Nephron progenitor cell (in vitro differentiated cells): ENCODE results near the gene NTM.

Source experiments
- DNase-seq: peaks from one replicate; pipeline ENCODE4 v3.0.0; 2021
- H3K27ac Mint-ChIP-seq: 2 replicates; pipeline ENCODE4 v1.8.0; 2021; ENCODE audit warnings: mild to moderate bottlenecking, moderate library complexity, mixed read lengths
- H3K27me3 Mint-ChIP-seq: 2 replicates; pipeline ENCODE4 v1.8.0; 2021; ENCODE audit warnings: mild to moderate bottlenecking, low read depth, mixed read lengths; ENCODE audit not compliant: poor library complexity
- H3K36me3 Mint-ChIP-seq: 2 replicates; pipeline ENCODE4 v1.8.0; 2021; ENCODE audit warnings: low read depth, mixed read lengths
- H3K4me1 Mint-ChIP-seq: 2 replicates; pipeline ENCODE4 v1.8.0; 2021; ENCODE audit warnings: mixed read lengths
- H3K4me3 Mint-ChIP-seq: 2 replicates; pipeline ENCODE4 v1.8.0; 2021; ENCODE audit warnings: mild to moderate bottlenecking, moderate library complexity, mixed read lengths
- H3K9me3 Mint-ChIP-seq: 2 replicates; pipeline ENCODE4 v1.8.0; 2021; ENCODE audit warnings: mild to moderate bottlenecking, moderate library complexity, mixed read lengths
- TF ChIP-seq, protein P1 (sequence below): fragments of 200-600 bp; sonication (generic); IDR thresholded peaks from 2 replicates; pipeline ENCODE4 v1.5.0; 2021; ENCODE audit warnings: antibody characterized with exemption

The NTM gene

GRCh38 chr11:131973061-131973460 is 602.6 kb downstream of the NTM start:
- Mint-ChIP-seq H3K27ac (no peak overlapping the region), H3K9me3 (no peaks in the 10 kb centered on the region), H3K36me3 (no peaks in the 10 kb centered on the region), H3K4me1 (peaks cover 39% of the 10 kb centered on the region), H3K27me3 (peaks cover 41% of the 10 kb centered on the region), H3K4me3 (no peak overlapping the region)
- DNase-seq, result no peak
- TF ChIP-seq, protein P1, sequence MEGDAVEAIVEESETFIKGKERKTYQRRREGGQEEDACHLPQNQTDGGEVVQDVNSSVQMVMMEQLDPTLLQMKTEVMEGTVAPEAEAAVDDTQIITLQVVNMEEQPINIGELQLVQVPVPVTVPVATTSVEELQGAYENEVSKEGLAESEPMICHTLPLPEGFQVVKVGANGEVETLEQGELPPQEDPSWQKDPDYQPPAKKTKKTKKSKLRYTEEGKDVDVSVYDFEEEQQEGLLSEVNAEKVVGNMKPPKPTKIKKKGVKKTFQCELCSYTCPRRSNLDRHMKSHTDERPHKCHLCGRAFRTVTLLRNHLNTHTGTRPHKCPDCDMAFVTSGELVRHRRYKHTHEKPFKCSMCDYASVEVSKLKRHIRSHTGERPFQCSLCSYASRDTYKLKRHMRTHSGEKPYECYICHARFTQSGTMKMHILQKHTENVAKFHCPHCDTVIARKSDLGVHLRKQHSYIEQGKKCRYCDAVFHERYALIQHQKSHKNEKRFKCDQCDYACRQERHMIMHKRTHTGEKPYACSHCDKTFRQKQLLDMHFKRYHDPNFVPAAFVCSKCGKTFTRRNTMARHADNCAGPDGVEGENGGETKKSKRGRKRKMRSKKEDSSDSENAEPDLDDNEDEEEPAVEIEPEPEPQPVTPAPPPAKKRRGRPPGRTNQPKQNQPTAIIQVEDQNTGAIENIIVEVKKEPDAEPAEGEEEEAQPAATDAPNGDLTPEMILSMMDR, result no peak

- H3K27me3 Mint-ChIP-seq, result peaks cover 39% of the 10 kb centered on the region
- peaks cover 16% of the 10 kb centered on the region for H3K4me1 Mint-ChIP-seq
- no peaks in the 10 kb centered on the region for H3K9me3 Mint-ChIP-seq
- no peaks in the 10 kb centered on the region for H3K36me3 Mint-ChIP-seq
- TF ChIP-seq, protein P1, result no peak
- no peak overlapping the region for H3K4me3 Mint-ChIP-seq
- H3K27ac Mint-ChIP-seq, result no peak overlapping the region
- no peak for DNase-seq
Measured at GRCh38 chr11:131975619-131976018, 605.2 kb downstream of the NTM start.

DNA sequence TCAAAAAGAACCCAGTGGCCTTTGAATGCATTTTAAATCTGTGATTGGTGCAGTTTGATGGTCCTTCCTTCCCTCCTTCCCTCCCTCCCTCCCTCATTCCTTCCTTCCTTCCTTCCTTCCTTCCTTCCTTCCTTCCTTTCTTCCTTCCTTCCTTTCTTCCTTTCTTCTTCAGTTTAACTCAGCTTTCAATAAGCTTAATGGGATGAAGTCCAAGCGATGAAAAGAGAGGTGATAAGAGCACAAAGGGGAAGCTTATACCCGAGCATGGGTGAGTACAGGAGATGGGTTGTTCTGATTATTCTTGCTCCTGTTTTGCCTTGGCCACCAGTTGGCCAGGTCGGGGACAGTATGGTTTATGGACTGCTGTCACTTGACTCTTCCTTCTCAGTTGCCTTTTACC is 605.6 kb downstream of the NTM start:
- Mint-ChIP-seq H3K27ac (no peak overlapping the region), H3K36me3 (no peaks in the 10 kb centered on the region), H3K9me3 (no peaks in the 10 kb centered on the region), H3K4me3 (no peak overlapping the region), H3K4me1 (peaks cover 16% of the 10 kb centered on the region), H3K27me3 (peaks cover 39% of the 10 kb centered on the region)
- no peak for DNase-seq
- TF ChIP-seq, protein P1, result no peak

GRCh38 chr11:131977231-131977630 is 606.8 kb downstream of the NTM start:
- TF ChIP-seq, protein P1, result no peak
- H3K4me3 Mint-ChIP-seq, result no peak overlapping the region
- H3K27me3 Mint-ChIP-seq, result peaks cover 47% of the 10 kb centered on the region
- no peak for DNase-seq
- H3K9me3 Mint-ChIP-seq, result no peaks in the 10 kb centered on the region
- peaks cover 25% of the 10 kb centered on the region for H3K4me1 Mint-ChIP-seq
- no peak overlapping the region for H3K27ac Mint-ChIP-seq
- no peaks in the 10 kb centered on the region for H3K36me3 Mint-ChIP-seq

GRCh38 chr11:131977854-131978253 is 607.4 kb downstream of the NTM start:
- Mint-ChIP-seq H3K4me3 (no peak overlapping the region), H3K4me1 (peaks cover 31% of the 10 kb centered on the region), H3K27ac (no peak overlapping the region), H3K9me3 (no peaks in the 10 kb centered on the region), H3K36me3 (no peaks in the 10 kb centered on the region), H3K27me3 (peaks cover 49% of the 10 kb centered on the region)
- TF ChIP-seq, protein P1, result no peak
- no peak for DNase-seq

DNA sequence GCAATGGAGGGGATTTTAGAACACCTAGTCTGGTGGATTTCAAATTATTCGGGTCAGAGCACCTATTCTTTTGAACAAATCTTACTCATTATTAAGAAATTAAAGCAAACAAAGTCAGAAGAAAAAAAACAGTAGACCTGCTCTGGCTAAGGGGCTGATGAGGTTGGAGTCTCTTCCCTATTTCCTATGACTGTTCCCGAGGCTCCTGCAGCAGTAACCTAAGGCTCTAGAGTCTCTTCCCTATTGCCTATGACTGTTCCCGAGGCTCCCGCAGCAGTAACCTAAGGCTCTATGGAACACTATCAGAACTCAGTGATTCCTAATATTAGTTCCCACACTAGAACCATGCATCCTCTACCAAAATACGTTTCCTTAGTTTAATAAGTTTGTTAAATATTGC is 607.9 kb downstream of the NTM start:
- H3K27ac Mint-ChIP-seq, result no peak overlapping the region
- DNase-seq, result no peak
- no peaks in the 10 kb centered on the region for H3K9me3 Mint-ChIP-seq
- TF ChIP-seq, protein P1, result no peak
- peaks cover 31% of the 10 kb centered on the region for H3K4me1 Mint-ChIP-seq
- H3K4me3 Mint-ChIP-seq, result no peak overlapping the region
- H3K36me3 Mint-ChIP-seq, result no peaks in the 10 kb centered on the region
- H3K27me3 Mint-ChIP-seq, result peaks cover 48% of the 10 kb centered on the region
